Esophagus muscularis mucosa (tissue), 3 donors: ENCODE measurements around the gene ZNF746.

Experiments used
- POLR2A ChIP-seq: fragments of 450-650 bp; IDR thresholded peaks from one replicate; pipeline ENCODE4 v1.6.1; 2017; ENCODE audit warnings: antibody characterized with exemption, moderate library complexity, mild to moderate bottlenecking, low read depth
- POLR2AphosphoS5 ChIP-seq, 2 donors: sonication (generic); formaldehyde crosslinking; IDR thresholded peaks; one replicate each; pipeline ENCODE4 v1.6.1; 2017; ENCODE audit warnings: antibody characterized with exemption in 2 of 2
- TF ChIP-seq, protein P1 (sequence below), 3 experiments: fragments of 200-600 bp in 2 of 3; fragments of 450-650 bp in 1 of 3; sonication (generic) in 2 of 3; IDR thresholded peaks; one replicate each; pipeline ENCODE4 v1.5.1; 2017 to 2019; ENCODE audit warnings: antibody characterized with exemption in 3 of 3, mild to moderate bottlenecking in 2 of 3, moderate library complexity in 1 of 3

DNA sequence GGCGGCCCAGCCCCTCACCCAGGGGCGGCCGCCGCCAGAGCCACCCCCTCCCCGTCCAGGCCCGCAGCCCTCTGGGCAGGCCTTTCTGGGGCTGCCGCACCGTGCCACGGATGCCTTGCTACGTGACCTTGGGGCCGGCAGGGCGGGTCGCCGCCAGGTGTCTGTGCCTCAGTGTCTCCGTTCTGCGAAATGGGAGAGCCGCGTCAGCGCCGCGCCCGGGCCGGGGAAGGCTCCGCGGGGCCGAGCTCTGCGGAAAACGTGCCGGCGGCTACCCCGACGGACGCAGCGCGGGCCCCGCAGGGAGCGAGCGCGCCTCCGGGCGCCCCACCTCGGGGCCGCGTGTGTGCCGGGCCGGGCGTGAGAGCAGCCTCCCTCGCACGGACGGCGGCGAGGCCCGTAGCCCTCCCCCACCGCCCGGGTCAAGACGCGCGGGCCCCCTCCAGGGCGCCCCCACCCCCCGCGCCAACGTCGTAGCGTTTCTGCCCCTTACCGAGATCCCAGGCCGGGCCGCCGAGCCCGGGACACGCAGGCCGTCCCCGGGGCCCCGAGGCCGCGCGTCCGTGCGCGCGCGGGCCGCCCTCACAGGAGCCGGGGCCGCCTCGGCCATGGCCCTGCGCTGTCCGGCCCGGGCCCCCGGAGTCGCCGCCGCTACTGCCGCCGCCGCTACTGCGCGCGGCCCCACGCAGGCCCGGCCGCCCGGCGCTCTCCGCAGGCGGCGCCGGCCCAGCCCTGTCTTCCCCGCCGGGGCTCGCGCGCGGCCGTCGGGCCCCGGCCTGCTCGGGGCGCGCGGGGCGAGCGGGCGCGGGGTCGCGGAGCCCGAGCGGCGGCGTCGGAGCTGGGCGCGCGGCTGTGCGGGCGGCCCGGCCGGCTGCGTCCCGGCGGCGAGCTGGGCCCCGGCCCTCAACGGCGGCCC is 37.8 kb downstream of the ZNF746 start:
- TF ChIP-seq, protein P1, sequence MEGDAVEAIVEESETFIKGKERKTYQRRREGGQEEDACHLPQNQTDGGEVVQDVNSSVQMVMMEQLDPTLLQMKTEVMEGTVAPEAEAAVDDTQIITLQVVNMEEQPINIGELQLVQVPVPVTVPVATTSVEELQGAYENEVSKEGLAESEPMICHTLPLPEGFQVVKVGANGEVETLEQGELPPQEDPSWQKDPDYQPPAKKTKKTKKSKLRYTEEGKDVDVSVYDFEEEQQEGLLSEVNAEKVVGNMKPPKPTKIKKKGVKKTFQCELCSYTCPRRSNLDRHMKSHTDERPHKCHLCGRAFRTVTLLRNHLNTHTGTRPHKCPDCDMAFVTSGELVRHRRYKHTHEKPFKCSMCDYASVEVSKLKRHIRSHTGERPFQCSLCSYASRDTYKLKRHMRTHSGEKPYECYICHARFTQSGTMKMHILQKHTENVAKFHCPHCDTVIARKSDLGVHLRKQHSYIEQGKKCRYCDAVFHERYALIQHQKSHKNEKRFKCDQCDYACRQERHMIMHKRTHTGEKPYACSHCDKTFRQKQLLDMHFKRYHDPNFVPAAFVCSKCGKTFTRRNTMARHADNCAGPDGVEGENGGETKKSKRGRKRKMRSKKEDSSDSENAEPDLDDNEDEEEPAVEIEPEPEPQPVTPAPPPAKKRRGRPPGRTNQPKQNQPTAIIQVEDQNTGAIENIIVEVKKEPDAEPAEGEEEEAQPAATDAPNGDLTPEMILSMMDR (IDR thresholded peaks at IDR 0.05): no peak
- TF ChIP-seq POLR2A: no peak
- no peak for TF ChIP-seq POLR2AphosphoS5 (IDR thresholded peaks at IDR 0.05)
